Endothelial cell of umbilical vein (primary cell): ENCODE data around the gene CLSTN2. TPM values are rescaled to one million over a fixed set of nuclear protein-coding genes. Genes with fewer than 3 reads are reported as not detected.

Experiments used
- BruUV-seq: library from RNA; stranded (reverse); fragments of 400-500 nt; replicated peaks from 2 replicates; lab custom pipeline; 2021; lab: Mats Ljungman, UMichigan
- CTCF ChIA-PET: fragments of 300-600, 350-600 bp; sonication (Branson Sonifier 250); formaldehyde crosslinking; loops from one replicate; lab custom pipeline; 2021; ENCODE audit warnings: antibody characterized with exemption, inconsistent platforms; lab: Charles Lee
- POLR2A ChIA-PET: fragments of 300-600, 350-600 bp; sonication (Branson Sonifier 250); formaldehyde crosslinking; loops from one replicate; lab custom pipeline; 2021; ENCODE audit warnings: antibody characterized with exemption, inconsistent platforms; lab: Charles Lee
- DNase-seq: peaks from one replicate; pipeline ENCODE4 v3.0.0-alpha.2; 2011; ENCODE audit warnings: low read depth, low spot score
- FAIRE-seq: peaks from 2 replicates; lab custom pipeline; 2011; peaks lifted over from hg19 to GRCh38; lab: Jason Lieb, UNC
- H2AFZ ChIP-seq: 2 replicates; pipeline ENCODE4 v1.6.0; 2012; ENCODE audit warnings: low read depth, low read length, control low read depth, inconsistent platforms
- H3K27ac ChIP-seq: 2 replicates; pipeline ENCODE4 v1.5.1; 2011; ENCODE audit warnings: low read depth, mild to moderate bottlenecking, control low read depth, low read length, moderate library complexity; ENCODE audit not compliant: insufficient read depth
- H3K27me3 ChIP-seq, 2 experiments: 2 replicates each; pipeline versions ENCODE4 v1.6.0 to v1.6.1; 2011; ENCODE audit warnings: low read length in 2 of 2, mixed read lengths in 1 of 2; ENCODE audit not compliant: control insufficient read depth in 2 of 2, insufficient read depth in 2 of 2
- H3K36me3 ChIP-seq, 2 experiments: 2 replicates in 1 of 2; 3 replicates in 1 of 2; pipeline ENCODE4 v1.5.1; 2011; ENCODE audit warnings: low read length in 2 of 2, mild to moderate bottlenecking in 1 of 2, moderate library complexity in 1 of 2; ENCODE audit not compliant: control insufficient read depth in 2 of 2, insufficient read depth in 2 of 2; ENCODE audit errors: extremely low read depth in 1 of 2
- H3K4me1 ChIP-seq: 3 replicates; pipeline ENCODE4 v1.5.1; 2011; ENCODE audit warnings: mild to moderate bottlenecking, low read length; ENCODE audit not compliant: control insufficient read depth, insufficient read depth; ENCODE audit errors: extremely low read depth
- H3K4me2 ChIP-seq: 2 replicates; pipeline ENCODE4 v1.6.1; 2011; ENCODE audit warnings: low read length, control low read depth, mixed read lengths; ENCODE audit not compliant: insufficient read depth
- H3K4me3 ChIP-seq, 3 experiments: fragments of 200-600 bp in 1 of 3; sonication (generic), shearing (Covaris generic) in 1 of 3; replicated peaks in 1 of 3; 2 replicates each; pipeline ENCODE4 v1.5.1; 2011 to 2016; ENCODE audit warnings: control low read depth in 3 of 3, low read length in 3 of 3, mild to moderate bottlenecking in 2 of 3, inconsistent platforms in 1 of 3, low read depth in 1 of 3, moderate library complexity in 1 of 3; ENCODE audit not compliant: insufficient read depth in 1 of 3
- H3K79me2 ChIP-seq: 2 replicates; pipeline ENCODE4 v1.6.0; 2012; ENCODE audit warnings: low read length, inconsistent platforms; ENCODE audit not compliant: control insufficient read depth, insufficient read depth
- H3K9ac ChIP-seq: replicated peaks from 2 replicates; pipeline ENCODE3; 2011; ENCODE audit warnings: low read length, control low read depth; ENCODE audit not compliant: insufficient read depth; ENCODE audit errors: extremely low read depth
- H3K9me1 ChIP-seq: replicated peaks from 3 replicates; pipeline ENCODE4 v1.6.0; 2011; ENCODE audit warnings: mild to moderate bottlenecking, low read length; ENCODE audit not compliant: control insufficient read depth, insufficient read depth; ENCODE audit errors: extremely low read depth
- H3K9me3 ChIP-seq: replicated peaks from 2 replicates; pipeline ENCODE4 v1.5.1; 2012; ENCODE audit warnings: low read length, inconsistent platforms; ENCODE audit not compliant: control insufficient read depth, insufficient read depth
- H4K20me1 ChIP-seq: replicated peaks from 2 replicates; pipeline ENCODE3; 2011; ENCODE audit warnings: mild to moderate bottlenecking, low read length; ENCODE audit not compliant: control insufficient read depth, insufficient read depth; ENCODE audit errors: extremely low read depth
- EZH2 ChIP-seq: IDR thresholded peaks from 2 replicates; pipeline ENCODE4 v1.6.1; 2012; ENCODE audit warnings: borderline replicate concordance, low read depth, mild to moderate bottlenecking, moderate library complexity, low read length, inconsistent platforms; ENCODE audit not compliant: severe bottlenecking
- FOS ChIP-seq: IDR thresholded peaks from 2 replicates; pipeline ENCODE4 v1.6.1; 2011; ENCODE audit warnings: mild to moderate bottlenecking, low read length, moderate library complexity, borderline replicate concordance; ENCODE audit not compliant: insufficient read depth
- GATA2 ChIP-seq: IDR thresholded peaks from 2 replicates; pipeline ENCODE4 v1.7.0; 2011; ENCODE audit warnings: low read depth, mild to moderate bottlenecking, moderate library complexity, mixed read lengths, low read length; ENCODE audit not compliant: insufficient read length, insufficient read depth
- JUN ChIP-seq: IDR thresholded peaks from 2 replicates; pipeline ENCODE4 v1.6.1; 2011; ENCODE audit warnings: borderline replicate concordance, low read depth; ENCODE audit not compliant: insufficient read length, insufficient read depth
- MYC ChIP-seq: IDR thresholded peaks from one replicate; pipeline ENCODE4 v1.6.1; 2011; ENCODE audit warnings: mild to moderate bottlenecking, low read depth, low read length
- POLR2A ChIP-seq: IDR thresholded peaks from 2 replicates; pipeline ENCODE4 v1.6.1; 2012; ENCODE audit warnings: low read depth, mild to moderate bottlenecking, control low read depth, low read length
- POLR2AphosphoS5 ChIP-seq: IDR thresholded peaks from 2 replicates; pipeline ENCODE4 v1.6.1; 2012; ENCODE audit warnings: low read depth, mild to moderate bottlenecking, control low read depth, low read length, moderate library complexity; ENCODE audit not compliant: insufficient read depth
- dilution Hi-C: fragments of 300-500 bp; cut with MboI; formaldehyde crosslinking; loops from one replicate; pipeline ENCODE4 v1.15.0; 2019; ENCODE audit warnings: low sequenced_read_pairs; ENCODE audit not compliant: extremely low pct_ligation_motif_present
- intact Hi-C: fragments of 100-400 bp; cut with micrococcal nuclease; formaldehyde crosslinking; loops from one replicate; pipeline ENCODE4 v1.10.0; 2022
- polyA plus RNA-seq, 4 experiments: library from polyadenylated mRNA; depleted of rRNA in 3 of 4; stranded (reverse) in 3 of 4; unstranded in 1 of 4; fragments of >200 nt; gene quantifications; 2 replicates each; pipeline versions ENCODE4 v1.2.1 to v1.2.3, GENCODE V29; 2011 to 2012; ENCODE audit warnings: missing spikeins in 1 of 4
- total RNA-seq: library from RNA; stranded (reverse); gene quantifications from 2 replicates; pipeline ENCODE4 v1.2.3, GENCODE V29; 2021
- TF ChIP-seq, protein P1 (sequence below), 2 donors: IDR thresholded peaks; 1 replicate in 1 of 2; 2 replicates in 1 of 2; pipeline ENCODE4 v1.5.1; 2011; ENCODE audit warnings: low read length in 2 of 2, mild to moderate bottlenecking in 2 of 2, moderate library complexity in 2 of 2, control low read depth in 1 of 2, inconsistent platforms in 1 of 2, low read depth in 1 of 2; ENCODE audit not compliant: insufficient read depth in 1 of 2; ENCODE audit errors: extremely low read depth in 1 of 2
- TF ChIP-seq, protein P2 (sequence below): IDR thresholded peaks from 2 replicates; pipeline ENCODE4 v1.6.1; 2011; ENCODE audit not compliant: insufficient read depth, insufficient read length

Gene CLSTN2
- total and polyA plus RNA-seq, 2 donors (not counting 3 experiments of a cell fraction or from before 2014, with no cell fraction given): 0.26 to 0.38 TPM

- Histone ChIP-seq H3K4me1 (no peaks in the 10 kb centered on the region), H3K9me3 (no peaks in the 10 kb centered on the region), H3K79me2 (no peaks in the 10 kb centered on the region), H3K4me3 (no peak overlapping the region), H3K27ac (no peak overlapping the region), H3K27me3 (no peaks in the 10 kb centered on the region), H3K9ac (no peak overlapping the region), H3K9me1 (no peaks in the 10 kb centered on the region), H3K36me3 (no peaks in the 10 kb centered on the region), H4K20me1 (no peaks in the 10 kb centered on the region), H3K4me2 (no peak overlapping the region), H2AFZ (no peak overlapping the region)
- intact Hi-C loops (no loop called here), dilution Hi-C loops (no loop called here)
- POLR2A ChIA-PET: no interaction called here
- no peak for DNase-seq
- no TSS peak for BruUV-seq
- TF ChIP-seq EZH2 (no peak), POLR2AphosphoS5 (no peak), GATA2 (no peak), JUN (no peak), POLR2A (no peak), FOS (no peak), MYC (no peak)
- TF ChIP-seq, protein P1, sequence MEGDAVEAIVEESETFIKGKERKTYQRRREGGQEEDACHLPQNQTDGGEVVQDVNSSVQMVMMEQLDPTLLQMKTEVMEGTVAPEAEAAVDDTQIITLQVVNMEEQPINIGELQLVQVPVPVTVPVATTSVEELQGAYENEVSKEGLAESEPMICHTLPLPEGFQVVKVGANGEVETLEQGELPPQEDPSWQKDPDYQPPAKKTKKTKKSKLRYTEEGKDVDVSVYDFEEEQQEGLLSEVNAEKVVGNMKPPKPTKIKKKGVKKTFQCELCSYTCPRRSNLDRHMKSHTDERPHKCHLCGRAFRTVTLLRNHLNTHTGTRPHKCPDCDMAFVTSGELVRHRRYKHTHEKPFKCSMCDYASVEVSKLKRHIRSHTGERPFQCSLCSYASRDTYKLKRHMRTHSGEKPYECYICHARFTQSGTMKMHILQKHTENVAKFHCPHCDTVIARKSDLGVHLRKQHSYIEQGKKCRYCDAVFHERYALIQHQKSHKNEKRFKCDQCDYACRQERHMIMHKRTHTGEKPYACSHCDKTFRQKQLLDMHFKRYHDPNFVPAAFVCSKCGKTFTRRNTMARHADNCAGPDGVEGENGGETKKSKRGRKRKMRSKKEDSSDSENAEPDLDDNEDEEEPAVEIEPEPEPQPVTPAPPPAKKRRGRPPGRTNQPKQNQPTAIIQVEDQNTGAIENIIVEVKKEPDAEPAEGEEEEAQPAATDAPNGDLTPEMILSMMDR (IDR thresholded peaks at IDR 0.05; ENCODE audit: extremely low read depth in 1 of 2, insufficient read depth in 1 of 2, low read depth in 1 of 2, low read length in 2 of 2): no peak
- TF ChIP-seq, protein P2, sequence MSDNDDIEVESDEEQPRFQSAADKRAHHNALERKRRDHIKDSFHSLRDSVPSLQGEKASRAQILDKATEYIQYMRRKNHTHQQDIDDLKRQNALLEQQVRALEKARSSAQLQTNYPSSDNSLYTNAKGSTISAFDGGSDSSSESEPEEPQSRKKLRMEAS: no peak
- CTCF ChIA-PET: no interaction called here
- no peak for FAIRE-seq
These were observed 44.0 kb downstream of the CLSTN2 start for GRCh38 chr3:139978966-139979365.
